GM21423 (cell line): Measurements from ENCODE around the gene ZNF555.
"Not testable (repeated sequence)": the region's sequence is repeated elsewhere in the genome, so short reads cannot be mapped to it uniquely, and the experiment has no call there.

Source experiments
- ATAC-seq: cut with Tn5 transposase; IDR thresholded peaks from one replicate; pipeline ENCODE4 v1.9.1; 2021; ENCODE audit warnings: mild to moderate bottlenecking, moderate library complexity; ENCODE audit not compliant: unreplicated experiment

ZNF555 gene

DNA sequence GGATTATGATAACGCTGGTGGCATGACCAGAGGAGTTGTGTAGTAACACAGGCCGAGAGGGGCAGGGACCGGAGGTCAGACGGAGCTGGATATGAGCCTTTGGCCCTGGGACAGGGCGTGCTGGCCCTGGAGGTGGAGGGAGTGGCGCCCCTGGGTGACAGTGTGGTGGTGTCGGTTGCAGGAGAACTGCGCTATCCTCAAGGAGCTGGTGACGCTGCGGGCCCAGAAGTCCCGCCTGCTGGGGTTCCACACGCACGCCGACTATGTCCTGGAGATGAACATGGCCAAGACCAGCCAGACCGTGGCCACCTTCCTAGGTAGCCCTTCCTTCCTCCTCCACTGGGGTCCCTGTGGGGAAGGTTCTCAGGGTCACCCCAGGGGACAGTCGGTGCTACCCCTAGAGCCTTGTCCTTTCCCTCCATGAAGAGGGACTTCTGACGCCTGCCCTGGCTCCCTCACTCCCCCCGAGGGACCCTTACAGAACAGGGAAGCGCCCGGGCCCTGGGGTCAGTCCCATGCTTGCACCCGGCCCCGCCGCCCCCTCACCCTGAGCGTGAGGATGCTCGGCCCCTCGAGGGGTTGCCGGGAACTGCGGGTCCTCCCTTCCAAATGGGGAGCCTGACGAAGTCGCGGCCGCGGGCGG is 34.4 kb upstream of the ZNF555 start:
- ATAC-seq, result no peak

DNA sequence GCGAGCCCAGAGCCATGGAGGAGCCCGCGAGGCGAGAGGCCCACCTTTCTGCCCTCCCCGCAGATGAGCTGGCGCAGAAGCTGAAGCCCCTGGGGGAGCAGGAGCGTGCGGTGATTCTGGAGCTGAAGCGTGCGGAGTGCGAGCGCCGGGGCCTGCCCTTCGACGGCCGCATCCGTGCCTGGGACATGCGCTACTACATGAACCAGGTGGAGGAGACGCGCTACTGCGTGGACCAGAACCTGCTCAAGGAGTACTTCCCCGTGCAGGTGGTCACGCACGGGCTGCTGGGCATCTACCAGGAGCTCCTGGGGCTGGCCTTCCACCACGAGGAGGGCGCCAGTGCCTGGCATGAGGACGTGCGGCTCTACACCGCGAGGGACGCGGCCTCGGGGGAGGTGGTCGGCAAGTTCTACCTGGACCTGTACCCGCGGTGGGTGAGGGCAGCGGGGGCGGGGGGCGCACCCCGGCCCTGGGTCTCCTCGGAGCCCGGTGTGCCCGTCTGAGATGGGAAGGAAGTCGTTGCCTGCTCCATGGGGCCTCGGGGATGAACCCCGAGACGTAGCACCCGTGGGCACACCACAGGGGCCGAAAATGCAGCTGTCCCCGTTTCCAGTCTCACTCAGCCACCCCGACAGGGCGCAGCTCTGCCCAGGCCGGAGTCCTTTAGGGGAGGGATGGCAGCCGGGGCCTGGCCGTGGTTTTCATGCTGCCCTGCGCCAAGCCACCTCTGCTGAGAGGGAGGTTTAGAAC is 33.7 kb upstream of the ZNF555 start:
- no peak for ATAC-seq

- no peak for ATAC-seq
These were observed 32.9 kb upstream of the ZNF555 start for GRCh38 chr19:2808129-2808941.

DNA sequence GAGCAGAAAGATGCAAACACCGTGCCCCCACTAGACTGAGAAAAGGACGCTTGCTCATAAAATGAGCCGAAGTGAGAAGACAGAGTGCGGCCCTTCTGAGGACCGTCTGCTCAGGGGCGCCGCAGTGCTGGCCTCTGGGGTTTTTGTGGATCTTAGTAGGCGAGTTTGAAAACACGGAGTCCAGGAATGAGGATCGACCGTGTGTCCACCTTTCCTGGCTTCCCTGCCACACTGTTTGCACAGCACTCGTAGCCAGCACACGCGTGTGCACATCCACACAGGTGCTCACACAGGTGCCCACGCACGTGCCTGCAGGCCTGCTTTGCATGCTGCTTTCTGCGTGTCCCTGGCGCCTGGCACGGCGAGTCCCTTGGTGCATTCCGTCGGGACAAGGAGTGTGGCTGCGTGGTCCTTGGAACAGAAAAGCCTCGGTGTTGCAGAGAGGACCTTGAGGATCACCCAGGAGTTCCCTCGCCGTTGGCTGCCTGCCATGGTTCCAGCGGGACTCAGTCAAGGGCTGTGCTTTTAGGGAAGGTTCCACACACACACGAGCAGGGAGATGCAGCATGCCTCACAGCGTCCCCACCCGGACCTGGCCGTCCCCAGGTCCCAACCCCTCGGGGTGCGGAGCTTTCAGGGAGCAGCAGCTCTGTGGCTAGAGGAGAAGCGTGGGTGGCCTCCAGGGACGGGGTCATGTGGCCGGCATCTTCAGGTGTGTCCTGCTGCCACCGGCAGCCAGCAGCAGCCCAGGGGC is 31.7 kb upstream of the ZNF555 start:
- ATAC-seq, result no peak

DNA sequence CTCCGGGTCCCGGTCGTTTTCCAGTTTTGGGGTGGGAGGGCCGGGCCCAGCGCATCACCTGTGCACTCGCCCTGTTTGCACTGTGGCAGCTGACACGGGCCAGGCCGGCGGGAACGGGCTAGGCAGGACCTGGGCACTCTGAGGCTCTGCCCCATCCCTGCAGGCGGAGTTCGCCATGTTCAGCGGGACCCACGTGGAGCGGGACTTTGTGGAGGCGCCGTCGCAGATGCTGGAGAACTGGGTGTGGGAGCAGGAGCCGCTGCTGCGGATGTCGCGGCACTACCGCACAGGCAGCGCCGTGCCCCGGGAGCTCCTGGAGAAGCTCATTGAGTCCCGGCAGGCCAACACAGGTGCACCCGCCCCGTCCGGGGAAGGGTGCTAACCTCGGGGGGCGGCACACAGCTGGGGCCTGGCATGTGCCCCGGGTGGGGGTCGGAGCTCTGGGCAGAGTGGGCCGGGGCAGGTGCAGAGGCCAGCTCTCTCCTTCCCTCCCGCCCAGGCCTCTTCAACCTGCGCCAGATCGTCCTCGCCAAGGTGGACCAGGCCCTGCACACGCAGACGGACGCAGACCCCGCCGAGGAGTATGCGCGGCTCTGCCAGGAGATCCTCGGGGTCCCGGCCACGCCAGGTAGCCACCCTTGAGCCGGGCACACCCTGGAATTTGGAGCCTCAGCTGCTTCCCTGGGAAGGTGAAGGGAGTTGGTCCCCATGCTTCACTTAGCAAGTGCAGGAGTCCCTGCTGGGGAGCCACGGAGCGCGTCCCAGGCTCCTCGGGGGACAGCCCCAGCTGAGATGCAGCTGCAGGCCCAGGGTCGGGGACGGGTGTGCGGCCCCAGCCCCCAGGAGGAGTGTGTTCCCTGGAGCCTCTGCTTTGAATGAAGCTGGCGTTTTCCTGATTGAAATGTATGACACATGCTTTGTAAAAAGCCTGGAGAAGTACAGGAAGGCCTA is 30.9 kb upstream of the ZNF555 start:
- ATAC-seq, result no peak

DNA sequence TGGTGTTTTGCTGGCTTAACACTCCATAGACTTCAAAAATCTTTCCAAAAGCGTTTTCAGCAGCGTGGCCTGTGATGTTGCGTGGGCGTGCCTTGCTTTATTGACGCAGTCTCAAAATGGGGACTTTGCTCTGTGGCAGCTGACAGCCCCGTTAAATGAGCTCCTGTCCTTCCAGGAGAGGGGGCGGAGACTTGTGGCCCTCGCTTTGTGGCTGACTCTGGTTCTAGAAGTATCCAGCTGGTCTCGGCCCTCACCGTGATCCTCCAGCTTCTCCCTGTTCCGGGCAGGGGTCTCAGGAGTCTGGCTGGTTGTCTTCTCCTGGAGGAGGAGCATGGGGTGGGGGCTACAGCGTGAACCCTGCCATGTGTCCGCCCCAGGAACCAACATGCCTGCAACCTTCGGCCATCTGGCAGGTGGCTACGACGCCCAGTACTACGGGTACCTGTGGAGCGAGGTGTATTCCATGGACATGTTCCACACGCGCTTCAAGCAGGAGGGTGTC is 30.0 kb upstream of the ZNF555 start:
- no peak for ATAC-seq

DNA sequence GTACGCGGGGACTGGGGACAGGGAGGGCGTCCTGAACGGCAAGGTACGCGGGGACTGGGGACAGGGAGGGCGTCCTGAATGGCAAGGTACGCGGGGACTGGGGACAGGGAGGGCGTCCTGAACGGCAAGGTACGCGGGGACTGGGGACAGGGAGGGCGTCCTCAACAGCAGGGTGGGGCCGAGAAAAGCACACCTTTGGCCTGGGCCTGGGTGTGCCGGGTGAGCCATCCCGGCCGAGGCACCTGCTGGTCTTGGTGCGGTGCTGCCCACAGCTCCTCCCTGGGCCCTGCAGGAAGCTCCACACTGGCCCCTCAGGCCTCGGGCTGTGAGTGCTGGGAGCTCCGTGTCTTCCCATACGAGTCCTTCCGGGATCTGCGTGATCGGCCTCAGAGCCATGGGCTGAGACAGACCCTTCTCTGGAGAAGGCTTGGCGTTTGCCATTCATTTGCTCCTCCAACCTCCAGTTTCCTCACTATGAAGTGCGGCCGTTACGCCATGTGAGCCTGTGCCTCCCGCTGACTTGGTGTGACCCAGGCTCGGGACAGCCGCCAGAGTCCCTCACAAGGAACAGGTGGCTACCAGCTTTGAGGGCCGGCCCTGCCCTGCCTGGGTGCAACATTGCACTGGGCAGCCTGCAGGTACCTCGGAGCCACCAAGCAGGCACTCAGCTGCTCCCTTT is 29.4 kb upstream of the ZNF555 start:
- no peak for ATAC-seq

DNA sequence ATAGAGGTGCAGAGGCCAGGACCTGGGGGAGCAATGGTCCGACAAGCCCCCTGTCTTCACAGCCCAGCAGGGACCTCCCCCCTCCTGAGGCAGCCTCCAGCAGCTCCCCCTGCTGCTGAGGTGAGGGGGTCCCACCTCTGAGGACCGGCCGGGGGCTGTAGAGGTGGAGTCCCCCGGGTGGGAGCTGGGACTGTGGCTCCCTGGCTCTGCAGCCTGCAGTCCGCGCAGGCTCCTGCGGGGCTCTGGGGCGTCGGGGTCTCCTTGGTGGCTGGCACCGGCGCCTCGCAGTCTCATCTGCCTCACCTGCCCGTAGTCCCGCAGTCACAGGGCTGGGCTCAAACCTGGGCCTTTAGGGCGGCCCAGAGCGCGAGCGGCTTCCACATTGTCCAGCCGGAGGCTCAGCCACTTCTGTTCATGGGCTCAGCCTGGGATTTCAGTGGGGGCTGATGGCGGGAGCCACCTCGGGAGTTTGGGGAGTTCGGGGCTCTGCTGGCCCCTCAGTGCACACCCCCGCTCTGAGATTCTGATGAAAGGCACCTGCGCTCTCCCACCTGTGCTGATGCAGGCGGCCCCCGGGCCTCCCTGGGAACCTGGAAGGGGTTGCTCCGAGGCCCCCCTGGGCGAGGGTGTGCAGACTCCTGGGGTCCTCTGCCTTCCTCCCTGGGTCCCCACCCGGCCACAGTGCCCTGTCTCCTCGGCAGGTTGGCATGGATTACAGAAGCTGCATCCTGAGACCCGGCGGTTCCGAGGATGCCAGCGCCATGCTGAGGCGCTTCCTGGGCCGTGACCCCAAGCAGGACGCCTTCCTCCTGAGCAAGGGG is 28.7 kb upstream of the ZNF555 start:
- no peak for ATAC-seq

GRCh38 chr19:2813235-2814160 is 27.8 kb upstream of the ZNF555 start:
- ATAC-seq, result no peak

DNA sequence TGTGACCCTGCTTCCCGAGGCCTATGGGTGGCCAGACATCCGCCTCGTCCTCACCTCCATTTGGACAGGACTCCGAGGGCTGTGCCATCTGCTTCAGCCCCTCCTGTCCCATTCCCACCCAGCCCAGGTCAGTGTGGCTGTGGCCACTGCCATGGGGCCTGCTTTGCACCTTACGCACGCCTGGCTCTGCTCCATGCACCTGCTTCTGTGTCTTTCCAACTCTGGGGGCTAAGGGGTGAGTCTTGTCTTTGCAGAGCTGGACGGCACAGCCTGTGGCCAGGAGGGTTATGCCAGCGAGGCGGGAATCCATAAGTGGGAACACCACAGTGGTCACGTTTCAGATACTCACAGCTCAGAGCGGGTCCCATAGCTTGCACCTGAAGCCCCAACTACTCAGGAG is 26.8 kb upstream of the ZNF555 start:
- no peak for ATAC-seq

- no peak for ATAC-seq
These were observed 26.1 kb upstream of the ZNF555 start for GRCh38 chr19:2815191-2815614.

- ATAC-seq, result no peak
These were observed 25.4 kb upstream of the ZNF555 start for GRCh38 chr19:2815923-2816322.

DNA sequence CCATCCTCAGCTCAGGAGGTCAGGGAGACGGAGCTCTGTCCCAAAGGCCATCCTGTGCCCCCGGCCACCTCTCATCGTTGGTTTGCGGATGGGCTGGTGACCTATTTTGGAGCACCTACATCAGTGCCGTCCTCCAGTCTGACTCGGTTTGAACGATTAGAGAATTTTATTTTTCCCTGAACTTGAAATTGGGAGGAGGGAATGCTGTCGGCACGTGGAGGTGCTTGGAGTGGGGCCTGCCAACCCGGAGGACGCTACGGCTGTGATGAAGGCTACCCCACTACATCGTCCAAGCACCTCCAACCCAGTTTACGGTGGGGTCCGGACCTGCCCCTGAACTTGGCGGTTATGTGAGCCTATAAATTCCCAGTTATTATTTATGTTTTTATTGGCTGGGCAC is 24.6 kb upstream of the ZNF555 start:
- no peak for ATAC-seq

- ATAC-seq, result not testable (repeated sequence)
These were observed 23.9 kb upstream of the ZNF555 start for GRCh38 chr19:2817237-2817829.

DNA sequence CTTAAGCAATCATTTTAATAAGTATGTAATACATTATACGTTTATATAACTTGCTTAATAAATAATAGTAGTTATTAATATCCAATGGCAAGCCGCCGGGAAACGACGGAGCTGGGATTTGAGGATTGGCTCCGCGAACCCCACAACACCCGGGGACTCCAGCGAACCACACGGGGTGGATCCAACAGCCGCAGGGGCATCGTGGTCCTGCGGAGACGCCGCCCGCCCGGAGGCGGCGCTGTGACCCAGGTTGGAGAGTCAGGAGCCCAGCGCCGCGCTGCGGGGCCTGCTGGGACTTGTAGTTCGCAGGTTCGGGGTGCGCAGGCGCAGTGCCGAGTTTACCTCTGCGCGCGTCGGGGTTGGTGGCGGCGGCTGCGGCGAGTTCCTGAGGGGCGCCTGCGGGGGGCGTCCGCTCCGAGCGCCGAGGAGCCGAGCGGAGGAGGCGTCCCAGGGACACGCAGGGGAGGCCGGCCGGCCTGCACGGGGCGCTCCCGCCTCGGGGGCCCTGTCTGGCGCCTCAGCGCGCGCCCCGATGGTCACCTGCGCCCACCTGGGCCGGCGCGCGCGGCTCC is 21.6 kb upstream of the ZNF555 start, which contains the start of gene ZNF554:
TSS of gene ZNF554 (plus strand) at position 329 of the 572 bp plus-strand sequence. CDS start at position 533, 204 bp downstream.
- peak; percentile 90 for ATAC-seq

GRCh38 chr19:2820112-2820702 is 21.1 kb upstream of the ZNF555 start:
- ATAC-seq, result no peak
